Measurements from ENCODE around the gene LRRC3C. TPM values are rescaled to one million over a fixed set of nuclear protein-coding genes. Genes with fewer than 3 reads are reported as not detected.
"Not testable (repeated sequence)": the region's sequence is repeated elsewhere in the genome, so short reads cannot be mapped to it uniquely, and the experiment has no call there.

The LRRC3C gene
- total RNA-seq, 6 experiments from 2014 or later, result not detected

- no peaks in the 10 kb centered on the region for H3K36me3 ChIP-seq
- ATAC-seq, result no peak
Observed at GRCh38 chr17:39939588-39940419, 12.3 kb downstream of the LRRC3C start.

GRCh38 chr17:39943702-39944392 lies 16.3 kb downstream of the LRRC3C start:
- Histone ChIP-seq H3K36me3 (no peaks in the 10 kb centered on the region), H3K27me3 (no peaks in the 10 kb centered on the region), H3K9me3 (no peaks in the 10 kb centered on the region), H3K4me1 (peaks cover 0 to 8% (median 0%) of the 10 kb centered on the region in 4 donors), H3K27ac (peak overlapping the region in 2 of 3 donors; percentile 58), H3K4me3 (peak overlapping the region in 2 of 3 donors; percentile 33 to 43)
- ATAC-seq, result peak; percentile 81 to 95 (median 92)
- peak; percentile 76 to 96 (median 95) for DNase-seq
- intact Hi-C loops (cut with DNase I), result no loop called here
- WGBS (ENCODE audit: insufficient coverage, low coverage, low lambda C conversion rate, missing lambda C conversion rate), result 30% methylated on average over 9 of the region's 14 CpGs
- no peak for TF ChIP-seq POLR2A (IDR thresholded peaks at IDR 0.05)
- no peak for TF ChIP-seq CTCF (IDR thresholded peaks at IDR 0.05)

More at GRCh38 chr17:39939588-39940419, 12.3 kb downstream of the LRRC3C start:
- WGBS (ENCODE audit: insufficient coverage, low coverage, low lambda C conversion rate, missing lambda C conversion rate), result 55% methylated on average over 5 of the region's 6 CpGs
- no peak for DNase-seq
- intact Hi-C loops (cut with DNase I), result no loop called here
- Histone ChIP-seq H3K9me3 (no peaks in the 10 kb centered on the region), H3K4me1 (peaks cover 0 to 8% (median 2%) of the 10 kb centered on the region in 4 donors), H3K27me3 (no peaks in the 10 kb centered on the region), H3K27ac (no peak overlapping the region), H3K4me3 (no peak overlapping the region)
- TF ChIP-seq POLR2A (IDR thresholded peaks at IDR 0.05) (no peak), CTCF (IDR thresholded peaks at IDR 0.05) (peak in 1 of 4 donors; percentile 16)

GRCh38 chr17:39944393-39944711 lies 16.8 kb downstream of the LRRC3C start:
- TF ChIP-seq POLR2A (IDR thresholded peaks at IDR 0.05), result no peak
- TF ChIP-seq CTCF (IDR thresholded peaks at IDR 0.05), result no peak
- no CpG with 5 or more reads among the region's 16 CpGs for WGBS (ENCODE audit: insufficient coverage, low coverage, low lambda C conversion rate, missing lambda C conversion rate)
- H3K27me3 ChIP-seq, result no peaks in the 10 kb centered on the region
- intact Hi-C loops (cut with DNase I), result no loop called here
- DNase-seq (no peak), ATAC-seq (peak in 1 of 4 donors; percentile 4)
- H3K36me3 ChIP-seq, result no peaks in the 10 kb centered on the region
- H3K27ac ChIP-seq, result peak overlapping the region in 2 of 3 donors; percentile 58
- no peaks in the 10 kb centered on the region for H3K9me3 ChIP-seq
- H3K4me1 ChIP-seq, result peaks cover 0 to 8% (median 0%) of the 10 kb centered on the region in 4 donors
- H3K4me3 ChIP-seq, result peak overlapping the region in 2 of 3 donors; percentile 33 to 43

GRCh38 chr17:39946551-39947330 lies 19.2 kb downstream of the LRRC3C start:
- H3K4me1 ChIP-seq, result peaks cover 0 to 23% (median 5%) of the 10 kb centered on the region in 4 donors
- no peaks in the 10 kb centered on the region for H3K9me3 ChIP-seq
- H3K4me3 ChIP-seq, result no peak overlapping the region
- DNase-seq (no peak), ATAC-seq (no peak)
- H3K27ac ChIP-seq, result no peak overlapping the region
- no peaks in the 10 kb centered on the region for H3K27me3 ChIP-seq
- 100% methylated on average over 1 of the region's 15 CpGs for WGBS (ENCODE audit: insufficient coverage, low coverage, low lambda C conversion rate, missing lambda C conversion rate)
- TF ChIP-seq POLR2A (IDR thresholded peaks at IDR 0.05) (no peak), CTCF (IDR thresholded peaks at IDR 0.05) (no peak)
- no peaks in the 10 kb centered on the region for H3K36me3 ChIP-seq
- intact Hi-C loops (cut with DNase I), result no loop called here

- H3K36me3 ChIP-seq; H3K4me3 ChIP-seq; intact Hi-C loops (cut with DNase I); DNase-seq; H3K9me3 ChIP-seq; ATAC-seq; H3K27ac ChIP-seq; H3K27me3 ChIP-seq: not testable (repeated sequence)
- 40% methylated on average over 3 of the region's 5 CpGs for WGBS (ENCODE audit: insufficient coverage, low coverage, low lambda C conversion rate, missing lambda C conversion rate)
- peaks cover 0 to 28% (median 5%) of the 10 kb centered on the region in 4 donors for H3K4me1 ChIP-seq
Observed at GRCh38 chr17:39948489-39948828, 20.9 kb downstream of the LRRC3C start.

Measured in right lobe of liver (tissue), 6 donors.